GM12864 (cell line): ENCODE results near the gene EEFSEC.

ENCODE experiments used
- DNase-seq: peaks from one replicate; pipeline ENCODE4 v3.0.0-alpha.2; 2011; ENCODE audit warnings: low read depth
- H3K4me3 ChIP-seq: 2 replicates; pipeline ENCODE4 v1.5.1; 2011; ENCODE audit warnings: mild to moderate bottlenecking, low read depth, low read length, control low read depth
- TF ChIP-seq, protein P1 (sequence below): IDR thresholded peaks from 2 replicates; pipeline ENCODE4 v1.5.1; 2011; ENCODE audit warnings: low read depth, mild to moderate bottlenecking, moderate library complexity, low read length, control low read depth, inconsistent platforms; ENCODE audit errors: missing control alignments

Gene EEFSEC

DNA sequence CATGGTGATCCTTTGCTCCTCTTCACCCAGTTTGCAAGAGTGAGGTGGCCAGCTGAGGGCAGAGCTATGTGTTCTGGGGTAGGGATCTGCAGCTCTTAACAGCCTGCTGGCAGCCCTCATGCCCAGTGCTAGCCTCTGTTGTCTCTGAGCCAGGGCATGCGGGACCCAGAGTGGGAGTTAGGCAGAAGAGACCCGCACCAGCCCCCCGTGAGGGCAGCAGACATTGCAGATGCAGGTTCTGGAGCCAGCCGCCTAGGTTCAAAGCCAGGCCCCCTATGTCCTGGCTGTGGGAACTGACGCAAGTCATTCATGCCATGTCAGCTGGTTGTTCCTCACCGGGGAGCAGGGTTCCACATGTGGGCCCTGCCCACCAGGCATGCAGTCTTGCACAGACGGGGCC is 238.7 kb downstream of the EEFSEC start:
- H3K4me3 ChIP-seq: no peak overlapping the region
- TF ChIP-seq, protein P1, sequence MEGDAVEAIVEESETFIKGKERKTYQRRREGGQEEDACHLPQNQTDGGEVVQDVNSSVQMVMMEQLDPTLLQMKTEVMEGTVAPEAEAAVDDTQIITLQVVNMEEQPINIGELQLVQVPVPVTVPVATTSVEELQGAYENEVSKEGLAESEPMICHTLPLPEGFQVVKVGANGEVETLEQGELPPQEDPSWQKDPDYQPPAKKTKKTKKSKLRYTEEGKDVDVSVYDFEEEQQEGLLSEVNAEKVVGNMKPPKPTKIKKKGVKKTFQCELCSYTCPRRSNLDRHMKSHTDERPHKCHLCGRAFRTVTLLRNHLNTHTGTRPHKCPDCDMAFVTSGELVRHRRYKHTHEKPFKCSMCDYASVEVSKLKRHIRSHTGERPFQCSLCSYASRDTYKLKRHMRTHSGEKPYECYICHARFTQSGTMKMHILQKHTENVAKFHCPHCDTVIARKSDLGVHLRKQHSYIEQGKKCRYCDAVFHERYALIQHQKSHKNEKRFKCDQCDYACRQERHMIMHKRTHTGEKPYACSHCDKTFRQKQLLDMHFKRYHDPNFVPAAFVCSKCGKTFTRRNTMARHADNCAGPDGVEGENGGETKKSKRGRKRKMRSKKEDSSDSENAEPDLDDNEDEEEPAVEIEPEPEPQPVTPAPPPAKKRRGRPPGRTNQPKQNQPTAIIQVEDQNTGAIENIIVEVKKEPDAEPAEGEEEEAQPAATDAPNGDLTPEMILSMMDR: no peak
- DNase-seq: no peak

DNA sequence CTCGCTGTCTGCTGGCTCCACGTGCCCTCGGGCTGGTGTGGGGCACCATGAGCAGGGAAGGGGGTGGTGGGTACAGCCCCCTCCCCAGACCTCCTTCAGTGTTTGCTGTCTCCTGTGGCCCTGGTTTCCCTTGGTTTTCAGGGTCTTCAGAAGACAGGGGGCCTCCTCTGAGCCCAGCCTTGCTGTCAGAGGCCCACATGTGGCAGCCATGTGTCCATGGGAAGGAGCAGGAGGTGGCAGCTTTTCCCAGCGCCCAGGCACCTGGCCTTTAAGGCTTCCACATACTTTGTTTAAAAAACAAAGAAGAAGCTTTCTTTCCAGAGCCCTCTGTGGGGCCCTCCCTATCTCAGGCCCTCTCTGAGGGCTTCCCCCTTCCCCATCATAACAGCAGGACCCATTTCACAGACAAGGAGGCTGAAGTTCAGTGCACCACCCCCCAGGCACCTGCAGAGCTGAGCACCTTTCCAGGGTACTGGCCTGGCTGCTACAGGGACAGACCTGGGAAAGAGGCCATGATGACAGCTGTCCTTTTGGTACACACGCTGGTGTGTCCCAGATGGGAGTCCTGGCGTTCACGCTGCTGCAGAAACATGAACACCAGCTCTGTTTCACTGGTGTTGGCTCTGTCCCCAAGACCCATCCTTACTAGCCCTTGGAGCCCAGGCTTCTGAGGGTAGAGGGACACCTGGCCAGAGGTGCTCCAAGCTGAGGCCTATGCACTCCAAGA is 239.7 kb downstream of the EEFSEC start:
- no peak overlapping the region for H3K4me3 ChIP-seq
- no peak for DNase-seq
- TF ChIP-seq, protein P1: no peak

DNA sequence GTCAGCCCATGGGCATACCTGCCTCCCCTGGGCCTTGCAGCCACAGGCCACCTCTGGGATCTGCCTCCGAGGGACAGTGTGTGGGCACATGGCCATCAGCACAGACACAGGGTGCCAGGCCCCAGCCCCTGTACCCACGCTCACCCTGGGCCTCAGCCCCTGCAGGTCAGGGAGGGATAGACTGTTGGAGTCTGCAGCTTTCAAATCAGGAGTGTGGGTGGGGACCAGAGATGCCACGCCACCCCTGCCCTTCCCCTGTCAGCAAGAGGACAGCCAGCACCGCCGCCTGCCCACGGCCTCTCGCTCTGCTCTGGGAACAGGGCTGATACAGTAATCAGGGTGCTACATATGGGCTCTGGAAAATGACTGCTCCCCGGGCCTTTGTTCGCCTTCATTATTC is 240.8 kb downstream of the EEFSEC start:
- DNase-seq: no peak
- TF ChIP-seq, protein P1: no peak
- H3K4me3 ChIP-seq: no peak overlapping the region

DNA sequence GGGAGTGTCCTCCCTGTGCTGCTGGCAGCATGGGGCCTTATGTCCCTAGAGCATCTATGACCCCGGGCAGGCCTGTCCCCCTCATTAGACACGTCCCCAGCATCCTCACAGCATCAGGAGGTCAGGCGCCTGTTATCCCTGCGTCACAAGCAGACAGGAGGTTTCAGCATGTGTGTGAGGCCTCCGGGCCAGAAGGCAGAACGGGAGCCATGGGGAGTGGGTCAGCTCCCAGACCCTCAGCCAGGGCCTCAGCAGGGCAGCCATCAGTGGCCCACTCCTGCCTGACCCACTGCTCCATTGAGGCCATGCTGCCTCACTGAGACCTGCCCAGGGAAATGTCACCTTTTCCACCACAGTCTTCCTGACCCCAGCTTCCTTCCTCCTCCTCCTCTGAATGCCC is 241.8 kb downstream of the EEFSEC start:
- no peak for DNase-seq
- TF ChIP-seq, protein P1: no peak
- H3K4me3 ChIP-seq: no peak overlapping the region

DNA sequence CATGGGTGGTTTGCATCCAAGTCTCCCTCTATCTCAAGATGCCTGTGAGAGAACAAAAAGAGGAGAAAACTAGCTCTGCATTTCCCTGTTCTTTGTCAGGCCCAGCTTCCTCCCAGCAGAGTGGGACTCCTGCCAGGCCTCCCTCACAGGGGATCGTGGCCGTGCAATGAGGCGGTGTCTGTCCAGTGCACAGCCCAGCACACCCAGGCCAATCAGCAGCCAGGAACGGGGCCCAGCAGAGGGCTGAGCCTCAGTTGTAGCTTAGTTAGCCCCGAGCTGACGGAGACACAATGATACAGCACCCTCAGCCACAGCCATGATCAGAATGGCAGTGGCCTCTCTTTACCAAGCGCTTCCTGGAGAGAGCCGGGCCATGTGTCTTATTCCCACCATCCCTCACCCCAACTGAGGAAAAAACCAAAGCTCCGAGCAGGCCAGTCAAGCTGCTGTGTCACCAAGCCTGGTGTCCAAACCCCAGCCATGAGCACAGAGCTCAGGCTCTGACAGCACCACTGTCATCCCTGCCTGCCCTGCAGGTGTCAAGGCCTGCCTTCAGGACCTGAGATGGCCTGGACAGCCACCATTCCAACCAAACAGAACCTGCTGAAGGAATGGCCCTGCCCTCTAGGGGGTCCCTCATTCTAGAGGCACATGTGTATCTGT is 242.3 kb downstream of the EEFSEC start:
- TF ChIP-seq, protein P1: no peak
- no peak for DNase-seq
- H3K4me3 ChIP-seq: no peak overlapping the region

DNA sequence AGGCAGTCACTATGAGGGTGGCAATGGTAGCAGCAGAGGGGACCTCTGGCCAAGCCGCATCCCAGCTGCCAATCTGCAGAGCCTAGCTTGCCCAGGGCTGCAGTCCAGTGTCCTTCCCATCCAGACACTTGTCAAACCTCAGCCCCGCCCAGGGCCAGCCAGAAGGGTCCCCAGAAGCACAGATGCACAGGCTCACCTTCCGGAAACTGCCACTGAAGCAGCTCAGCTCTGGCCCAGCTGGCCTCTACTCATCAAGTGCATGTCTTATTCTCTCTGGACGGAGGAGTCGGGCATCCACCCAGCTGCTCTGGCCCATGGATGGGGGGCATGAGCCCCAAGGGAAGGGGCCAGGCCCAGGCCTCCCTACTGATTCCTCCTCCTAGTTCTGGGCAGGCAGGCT is 244.2 kb downstream of the EEFSEC start:
- TF ChIP-seq, protein P1: no peak
- DNase-seq: no peak
- H3K4me3 ChIP-seq: no peak overlapping the region

DNA sequence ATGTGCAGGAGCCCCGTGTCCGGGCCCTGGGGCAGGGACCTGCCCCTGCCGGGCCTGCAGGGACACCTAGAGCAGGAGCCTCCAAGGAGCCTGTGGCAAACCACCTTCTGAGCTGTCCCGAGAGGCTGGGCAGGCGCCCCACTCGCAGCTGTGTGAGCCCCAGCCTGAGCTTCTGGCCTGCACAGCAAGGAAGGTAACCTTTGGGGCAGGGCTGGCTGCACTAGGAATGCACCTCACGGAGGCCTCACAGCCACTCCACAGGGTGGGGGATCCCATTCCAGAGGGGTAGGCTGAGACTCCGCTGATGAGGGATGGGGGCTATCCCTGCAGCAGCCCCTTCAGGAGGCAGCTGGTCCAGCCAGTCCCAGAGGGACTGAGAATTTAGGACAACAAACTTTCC is 245.3 kb downstream of the EEFSEC start:
- no peak overlapping the region for H3K4me3 ChIP-seq
- TF ChIP-seq, protein P1: no peak
- no peak for DNase-seq
